Kidney capillary endothelial cell (primary cell): ENCODE data around the gene DST.

Experiments used
- DNase-seq: peaks from one replicate; pipeline ENCODE4 v3.0.0-alpha.2; 2018; ENCODE audit warnings: low spot score

Gene DST

DNA sequence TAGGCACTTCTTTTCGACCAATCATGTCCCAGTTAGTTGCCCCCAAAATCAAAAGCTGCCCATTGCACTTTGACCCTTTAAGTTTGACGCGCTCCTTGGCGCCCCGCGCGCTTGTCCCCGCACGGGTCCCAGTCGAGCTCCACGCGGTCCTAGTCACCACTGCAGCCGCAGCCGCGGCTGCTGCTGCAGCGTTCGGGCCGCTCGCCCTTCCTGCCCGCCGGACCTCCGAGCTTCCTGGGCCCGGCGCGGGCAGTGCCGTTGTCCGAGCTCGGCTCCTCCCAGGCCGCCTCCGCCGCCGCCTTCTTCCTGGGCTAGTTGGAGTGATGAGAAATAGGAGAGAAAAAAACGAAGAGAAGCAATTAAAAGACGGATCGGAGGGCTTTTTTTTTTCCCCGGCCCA, 209.6 kb downstream of the DST start:
- no peak for DNase-seq

DNA sequence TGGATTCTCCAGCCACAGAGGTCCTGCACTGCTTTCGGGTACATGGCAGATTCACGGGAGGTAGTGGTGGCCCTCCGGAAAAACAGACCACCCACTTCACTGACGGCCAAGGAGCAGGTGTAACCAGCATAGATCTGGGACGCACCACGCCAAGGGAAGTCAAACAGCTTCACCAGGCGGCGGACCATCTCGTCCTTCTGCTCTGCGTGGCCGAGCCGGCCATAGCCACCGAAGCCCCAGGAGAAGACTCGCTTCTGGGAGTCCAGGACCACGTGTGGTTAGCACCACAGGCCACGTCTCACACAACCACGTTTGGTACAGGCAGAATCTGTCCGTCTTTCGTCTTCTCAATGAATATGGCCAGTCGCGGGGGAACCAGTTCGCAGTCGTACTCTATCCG, 210.5 kb downstream of the DST start:
- no peak for DNase-seq

DNA sequence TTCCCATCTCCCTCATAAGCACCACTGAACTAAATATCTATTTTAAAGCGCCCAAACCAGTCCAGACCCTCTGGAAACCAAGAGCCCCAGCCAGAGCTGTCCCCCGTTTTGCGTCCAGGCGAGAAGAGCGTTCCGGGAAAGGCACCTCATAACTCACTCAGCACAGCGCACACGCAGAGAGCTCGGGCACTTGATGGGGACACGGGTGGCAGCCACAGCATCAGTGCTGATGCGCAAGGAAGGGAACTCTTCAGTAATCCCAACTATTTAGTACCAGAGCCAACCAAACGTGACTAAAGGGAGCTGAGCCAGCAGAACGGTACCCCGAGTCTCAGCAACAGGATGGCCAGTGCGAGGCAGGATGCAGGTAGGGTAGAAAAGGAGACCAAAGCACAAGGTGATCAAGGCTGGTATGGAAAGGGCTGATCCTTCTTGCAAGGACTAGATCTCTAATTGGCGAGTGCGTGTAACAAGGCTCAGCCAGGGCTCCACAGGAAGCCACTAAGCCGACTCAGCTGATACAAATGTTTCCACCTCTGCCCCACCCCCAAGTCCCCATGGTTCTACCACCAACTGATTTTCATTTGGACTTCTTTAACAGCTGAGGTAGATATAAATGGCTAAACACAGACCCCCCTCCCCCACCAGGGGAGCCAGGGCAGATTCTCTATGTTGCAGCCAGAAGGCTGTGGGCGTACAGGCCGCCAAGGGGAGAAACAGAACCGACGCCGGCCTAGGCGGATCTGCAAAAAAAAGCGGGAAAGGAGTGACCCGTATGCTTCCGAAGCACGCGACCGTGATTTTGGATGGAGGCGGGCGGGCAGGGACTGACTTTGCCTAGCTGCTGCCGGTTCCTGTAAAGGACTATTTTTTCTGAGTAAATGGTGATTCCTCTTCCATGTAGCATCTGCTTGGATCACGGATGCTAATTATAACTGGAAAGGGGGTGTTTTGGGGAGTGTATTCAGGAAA, 211.8 kb downstream of the DST start:
- DNase-seq = no peak

DNA sequence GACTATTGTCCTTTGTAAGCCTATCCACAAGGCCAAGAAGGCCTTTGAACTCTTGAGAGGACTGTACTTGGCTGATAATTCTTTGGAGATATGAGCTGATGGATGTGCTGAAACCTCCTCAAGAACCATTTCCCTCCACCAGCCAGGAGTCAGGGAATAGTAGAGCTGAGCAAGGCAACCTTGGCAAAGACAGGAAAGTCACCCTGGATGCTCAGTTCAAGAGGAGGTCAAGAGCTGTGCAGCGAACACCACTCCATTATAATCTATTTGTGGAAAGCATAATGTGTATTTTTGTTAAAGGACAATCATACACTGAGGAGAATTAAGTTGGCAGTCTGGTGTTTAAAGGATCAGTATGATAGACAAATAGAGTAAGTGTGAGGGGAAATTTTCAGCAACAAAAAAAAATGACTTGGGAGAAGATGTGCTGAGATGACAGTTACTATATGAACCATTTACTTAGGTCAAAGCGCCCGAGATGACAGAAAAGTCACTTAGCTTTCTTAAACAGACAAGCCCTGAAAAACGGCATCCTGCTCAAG, 218.1 kb downstream of the DST start:
- no peak for DNase-seq

GRCh38 chr6:56424064-56424463, 218.6 kb downstream of the DST start:
- no peak for DNase-seq

DNA sequence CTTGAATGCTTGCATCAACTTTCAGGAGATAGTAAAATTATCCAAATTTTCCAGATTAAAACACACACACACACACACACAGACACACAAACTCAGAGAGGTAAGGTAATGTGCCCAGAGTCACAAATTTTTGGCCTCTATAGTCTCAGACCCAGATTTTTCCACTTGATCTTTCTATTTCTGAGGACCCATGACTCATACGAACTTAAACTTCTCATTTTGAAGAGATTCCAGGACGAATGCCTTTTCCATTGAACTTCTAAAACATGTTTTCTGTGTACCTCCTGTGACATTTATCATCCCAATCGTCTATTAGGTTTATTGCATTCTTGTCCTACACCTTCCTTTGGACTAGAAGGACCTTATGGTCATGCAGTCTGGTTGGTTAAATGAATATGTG, 222.4 kb downstream of the DST start:
- no peak for DNase-seq

DNA sequence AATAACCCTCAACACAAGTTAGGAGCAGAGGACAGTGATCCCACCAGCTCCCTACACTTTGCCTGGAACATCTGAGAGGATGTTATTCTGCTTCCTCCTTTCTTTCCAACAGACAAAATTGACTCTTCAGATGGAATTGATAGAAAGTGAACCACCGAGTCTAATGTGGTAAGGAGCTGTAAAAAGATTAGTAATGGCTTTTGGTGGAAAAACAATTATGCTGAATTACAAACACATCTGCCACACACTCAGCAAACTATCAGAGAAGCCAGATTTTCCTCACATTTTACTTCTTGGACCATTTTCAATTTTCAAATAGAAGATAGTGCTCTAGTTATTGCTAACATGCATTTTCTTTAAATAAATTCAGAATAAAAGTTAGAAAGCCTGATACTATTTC, 223.5 kb downstream of the DST start:
- no peak for DNase-seq

DNA sequence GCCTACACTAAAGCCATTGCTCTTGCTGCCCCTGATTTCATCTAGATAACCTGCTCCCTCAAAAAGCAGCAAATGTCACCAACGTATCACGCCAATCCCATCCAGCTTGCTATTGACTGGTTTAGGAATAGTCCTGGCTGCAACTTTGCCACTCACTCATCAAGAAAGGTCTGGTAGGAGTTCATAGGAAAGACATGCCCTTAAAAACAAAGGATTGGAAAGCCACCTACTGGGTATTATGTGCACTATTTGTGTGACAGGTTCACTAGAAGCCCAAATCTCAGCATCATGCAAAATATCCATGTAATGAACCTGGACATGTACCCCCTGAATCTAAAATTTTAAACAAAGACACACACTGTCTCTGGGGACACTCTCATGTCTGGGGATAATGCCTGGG, 224.9 kb downstream of the DST start:
- DNase-seq = no peak

DNA sequence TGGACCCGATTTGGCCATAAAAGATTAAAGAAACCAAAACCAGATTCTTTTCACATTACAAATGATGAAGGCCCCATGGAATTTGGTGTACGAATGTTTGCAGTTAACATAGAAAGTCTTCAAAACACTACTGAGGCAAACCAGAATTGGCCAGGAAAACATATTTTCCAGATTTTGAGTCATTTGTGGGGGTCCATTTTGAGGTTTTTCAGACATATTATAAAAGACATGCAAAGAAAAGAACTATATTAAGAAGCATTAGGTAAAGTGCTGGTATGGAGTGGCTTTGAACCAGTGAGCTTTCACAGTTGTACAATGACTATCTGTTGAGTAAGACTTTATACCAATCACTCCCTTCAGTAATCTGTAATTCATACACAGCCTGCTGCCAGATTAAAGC, 226.4 kb downstream of the DST start:
- no peak for DNase-seq

DNA sequence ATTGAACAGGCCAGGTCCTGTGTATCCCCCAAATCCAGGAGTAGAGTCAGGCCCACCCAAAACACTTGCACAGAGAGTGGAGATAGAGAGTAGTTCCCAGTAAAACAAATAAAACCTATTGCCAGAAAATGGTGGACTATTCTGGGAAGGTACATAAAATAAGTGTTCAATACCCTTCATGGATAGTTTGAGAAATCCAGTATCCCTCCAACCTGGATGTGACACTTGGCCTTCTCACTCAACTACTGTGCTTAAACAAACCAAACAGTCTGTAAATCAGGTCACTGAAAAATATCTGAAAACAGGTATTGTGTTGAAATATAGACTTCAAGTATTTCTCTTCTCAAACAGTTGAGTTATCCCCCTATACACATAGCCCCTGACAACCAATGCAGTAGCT, 233.7 kb downstream of the DST start:
- no peak for DNase-seq
